ENCODE data around the gene SPOCK3.

The SPOCK3 gene

DNA sequence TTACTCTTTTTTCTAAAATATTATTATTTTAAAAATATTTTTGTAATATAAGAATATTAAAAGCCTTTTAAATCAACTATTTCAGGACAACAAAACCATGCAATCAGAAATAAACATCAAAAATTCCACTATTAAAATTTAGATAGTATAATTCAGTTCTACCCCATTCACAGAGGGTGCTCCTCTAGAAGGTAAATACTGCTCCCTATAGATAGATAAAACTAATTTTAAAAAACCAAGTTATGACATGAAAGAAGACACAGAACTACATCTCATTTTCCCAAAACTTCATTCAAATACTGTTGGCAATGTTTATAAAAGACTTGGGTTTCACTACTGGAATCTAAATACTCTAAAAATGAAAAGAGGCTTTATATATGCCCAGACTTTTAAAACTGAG lies 219.3 kb downstream of the SPOCK3 start:
- DNase-seq (no peak), ATAC-seq (ENCODE audit: insufficient read depth, low read depth) (no peak)
- no peak for TF ChIP-seq EZH2 (IDR thresholded peaks at IDR 0.05; ENCODE audit: borderline replicate concordance, low read depth, low read length, severe bottlenecking)
- TF ChIP-seq, protein P1, sequence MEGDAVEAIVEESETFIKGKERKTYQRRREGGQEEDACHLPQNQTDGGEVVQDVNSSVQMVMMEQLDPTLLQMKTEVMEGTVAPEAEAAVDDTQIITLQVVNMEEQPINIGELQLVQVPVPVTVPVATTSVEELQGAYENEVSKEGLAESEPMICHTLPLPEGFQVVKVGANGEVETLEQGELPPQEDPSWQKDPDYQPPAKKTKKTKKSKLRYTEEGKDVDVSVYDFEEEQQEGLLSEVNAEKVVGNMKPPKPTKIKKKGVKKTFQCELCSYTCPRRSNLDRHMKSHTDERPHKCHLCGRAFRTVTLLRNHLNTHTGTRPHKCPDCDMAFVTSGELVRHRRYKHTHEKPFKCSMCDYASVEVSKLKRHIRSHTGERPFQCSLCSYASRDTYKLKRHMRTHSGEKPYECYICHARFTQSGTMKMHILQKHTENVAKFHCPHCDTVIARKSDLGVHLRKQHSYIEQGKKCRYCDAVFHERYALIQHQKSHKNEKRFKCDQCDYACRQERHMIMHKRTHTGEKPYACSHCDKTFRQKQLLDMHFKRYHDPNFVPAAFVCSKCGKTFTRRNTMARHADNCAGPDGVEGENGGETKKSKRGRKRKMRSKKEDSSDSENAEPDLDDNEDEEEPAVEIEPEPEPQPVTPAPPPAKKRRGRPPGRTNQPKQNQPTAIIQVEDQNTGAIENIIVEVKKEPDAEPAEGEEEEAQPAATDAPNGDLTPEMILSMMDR (IDR thresholded peaks at IDR 0.05; ENCODE audit: borderline replicate concordance, extremely low read depth, low read length, poor library complexity, severe bottlenecking): no peak
- no peaks in the 10 kb centered on the region for H3K27me3 ChIP-seq (ENCODE audit: insufficient read depth, low read length, poor library complexity)
- no peak overlapping the region for H3K9ac ChIP-seq (ENCODE audit: low read depth, low read length)
- H3K4me3 ChIP-seq (ENCODE audit: low read depth in 1 of 2, low read length in 2 of 2): no peak overlapping the region
- H3K36me3 ChIP-seq (ENCODE audit: insufficient read depth, low read length): no peaks in the 10 kb centered on the region
- no peak overlapping the region for H3K4me2 ChIP-seq (ENCODE audit: insufficient read depth, low read length)
- H3K4me1 ChIP-seq (ENCODE audit: insufficient read depth, low read length): no peaks in the 10 kb centered on the region
- H3K27ac ChIP-seq (ENCODE audit: low read length): no peak overlapping the region
- no peaks in the 10 kb centered on the region for H3K9me3 ChIP-seq (ENCODE audit: insufficient read depth, low read length, severe bottlenecking)
- H3K79me2 ChIP-seq (ENCODE audit: insufficient read depth, low read length): no peaks in the 10 kb centered on the region
- no peak overlapping the region for H2AFZ ChIP-seq (ENCODE audit: low read depth, low read length)
- H4K20me1 ChIP-seq (ENCODE audit: insufficient read depth, low read length): no peaks in the 10 kb centered on the region

DNA sequence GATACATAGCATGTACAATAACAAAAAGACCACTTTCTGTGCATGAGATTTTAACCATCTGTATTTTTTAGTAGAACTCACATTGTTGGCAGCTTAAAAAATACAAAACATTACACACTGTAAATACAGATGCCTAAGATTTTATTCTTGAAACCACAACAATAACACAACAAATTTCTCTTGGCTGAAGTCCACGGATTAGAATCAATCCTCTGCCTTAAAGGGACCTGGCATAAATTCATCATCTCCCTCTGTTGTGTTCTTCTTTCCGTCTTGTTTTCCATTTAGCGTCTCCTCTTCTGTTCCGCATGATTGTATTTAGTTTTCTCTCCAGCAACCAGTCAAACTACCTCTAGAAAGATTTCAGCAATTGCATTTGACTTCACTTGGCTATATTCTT lies 231.0 kb downstream of the SPOCK3 start:
- TF ChIP-seq, protein P1 (IDR thresholded peaks at IDR 0.05; ENCODE audit: borderline replicate concordance, extremely low read depth, low read length, poor library complexity, severe bottlenecking): no peak
- TF ChIP-seq EZH2 (IDR thresholded peaks at IDR 0.05; ENCODE audit: borderline replicate concordance, low read depth, low read length, severe bottlenecking): no peak
- Histone ChIP-seq H3K27me3 (ENCODE audit: insufficient read depth, low read length, poor library complexity) (no peaks in the 10 kb centered on the region), H3K9ac (ENCODE audit: low read depth, low read length) (no peak overlapping the region), H3K79me2 (ENCODE audit: insufficient read depth, low read length) (no peaks in the 10 kb centered on the region), H3K4me1 (ENCODE audit: insufficient read depth, low read length) (no peaks in the 10 kb centered on the region), H4K20me1 (ENCODE audit: insufficient read depth, low read length) (no peaks in the 10 kb centered on the region), H3K4me2 (ENCODE audit: insufficient read depth, low read length) (no peak overlapping the region), H3K27ac (ENCODE audit: low read length) (no peak overlapping the region), H3K36me3 (ENCODE audit: insufficient read depth, low read length) (no peaks in the 10 kb centered on the region), H2AFZ (ENCODE audit: low read depth, low read length) (no peak overlapping the region), H3K4me3 (ENCODE audit: low read depth in 1 of 2, low read length in 2 of 2) (no peak overlapping the region), H3K9me3 (ENCODE audit: insufficient read depth, low read length, severe bottlenecking) (no peaks in the 10 kb centered on the region)
- DNase-seq (no peak), ATAC-seq (ENCODE audit: insufficient read depth, low read depth) (no peak)

DNA sequence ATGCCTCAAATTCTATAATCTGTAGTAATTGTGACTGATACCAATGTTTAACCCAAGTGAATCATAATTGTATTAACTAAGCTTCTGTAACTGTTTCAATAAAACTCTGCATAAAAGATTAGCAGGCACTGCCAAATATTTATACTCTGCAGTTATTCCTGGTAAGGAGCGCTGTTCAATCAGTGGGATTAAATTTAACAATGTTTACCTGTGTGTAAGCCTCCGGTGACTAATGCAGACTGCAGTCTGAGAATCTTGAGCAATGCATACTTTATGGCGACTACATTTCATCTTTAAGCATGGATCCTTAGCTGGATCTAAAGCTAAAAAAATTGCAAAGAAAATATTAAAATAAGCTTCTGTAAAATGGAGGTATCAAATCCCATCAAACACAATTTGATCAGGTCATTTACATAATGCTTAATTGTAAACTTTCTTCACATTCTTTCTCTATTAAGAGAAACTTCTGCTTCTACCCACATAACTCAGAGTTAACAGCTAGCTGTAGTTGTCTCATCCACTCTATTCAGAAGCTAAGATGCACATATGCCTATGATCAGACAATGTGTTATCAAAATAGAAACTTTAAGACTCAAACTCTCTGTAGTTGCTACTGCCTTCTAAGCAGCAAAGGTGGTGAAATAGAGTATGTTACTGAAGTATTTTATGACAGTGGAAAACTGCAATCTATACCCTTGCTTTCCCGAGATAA lies 234.0 kb downstream of the SPOCK3 start:
- Histone ChIP-seq H3K4me1 (ENCODE audit: insufficient read depth, low read length) (no peaks in the 10 kb centered on the region), H3K79me2 (ENCODE audit: insufficient read depth, low read length) (no peaks in the 10 kb centered on the region), H3K4me2 (ENCODE audit: insufficient read depth, low read length) (no peak overlapping the region), H3K27ac (ENCODE audit: low read length) (no peak overlapping the region), H3K27me3 (ENCODE audit: insufficient read depth, low read length, poor library complexity) (no peaks in the 10 kb centered on the region), H3K4me3 (ENCODE audit: low read depth in 1 of 2, low read length in 2 of 2) (no peak overlapping the region), H3K9ac (ENCODE audit: low read depth, low read length) (no peak overlapping the region), H2AFZ (ENCODE audit: low read depth, low read length) (no peak overlapping the region), H3K9me3 (ENCODE audit: insufficient read depth, low read length, severe bottlenecking) (no peaks in the 10 kb centered on the region), H4K20me1 (ENCODE audit: insufficient read depth, low read length) (no peaks in the 10 kb centered on the region), H3K36me3 (ENCODE audit: insufficient read depth, low read length) (no peaks in the 10 kb centered on the region)
- TF ChIP-seq EZH2 (IDR thresholded peaks at IDR 0.05; ENCODE audit: borderline replicate concordance, low read depth, low read length, severe bottlenecking): no peak
- TF ChIP-seq, protein P1 (IDR thresholded peaks at IDR 0.05; ENCODE audit: borderline replicate concordance, extremely low read depth, low read length, poor library complexity, severe bottlenecking): no peak
- ATAC-seq (ENCODE audit: insufficient read depth, low read depth): no peak
- no peak for DNase-seq

All from DND-41 (cell line).